Activated CD8-positive, alpha-beta memory T cell treated with anti-CD3 and anti-CD28 coated beads, Interleukin-2, amount 50 U/mL, for 24 hours (primary cell): ENCODE results near the gene CELF4.

ENCODE experiments used
- DNase-seq: peaks from one replicate; pipeline ENCODE4 v3.0.0-alpha.2; 2020; ENCODE audit errors: extremely low read depth

The CELF4 gene

DNA sequence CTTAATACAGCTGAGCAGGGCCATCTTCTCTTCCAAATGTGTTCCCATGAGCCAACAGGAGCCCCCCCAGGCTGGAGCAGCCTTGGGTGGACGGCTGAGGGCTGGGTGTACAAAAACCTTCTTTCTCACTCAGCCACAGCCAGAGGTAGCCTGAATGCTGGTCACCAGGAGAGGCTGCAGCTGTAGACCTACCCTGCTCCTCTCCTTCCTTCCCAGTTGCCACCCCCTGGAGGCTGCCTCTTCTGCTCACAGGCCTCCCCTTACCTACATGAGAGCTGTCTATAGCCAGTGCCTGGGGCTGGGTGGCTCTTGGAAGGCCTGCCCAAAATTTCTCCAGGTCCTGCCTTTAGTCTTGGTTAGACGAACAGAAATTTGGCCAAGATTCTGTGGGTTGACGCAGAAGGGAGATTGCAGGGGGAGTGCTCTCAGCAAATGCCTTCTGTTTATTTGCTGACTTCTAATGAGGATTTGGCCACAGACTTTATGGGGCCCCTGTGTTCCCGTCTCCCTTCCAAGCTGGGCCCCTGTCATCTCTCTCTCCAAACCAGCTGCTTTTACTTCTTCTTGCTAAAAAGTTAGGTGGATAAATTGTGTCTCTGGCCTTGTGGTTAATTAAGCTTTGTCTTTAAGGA, 18.3 kb downstream of the CELF4 start:
- no peak for DNase-seq

DNA sequence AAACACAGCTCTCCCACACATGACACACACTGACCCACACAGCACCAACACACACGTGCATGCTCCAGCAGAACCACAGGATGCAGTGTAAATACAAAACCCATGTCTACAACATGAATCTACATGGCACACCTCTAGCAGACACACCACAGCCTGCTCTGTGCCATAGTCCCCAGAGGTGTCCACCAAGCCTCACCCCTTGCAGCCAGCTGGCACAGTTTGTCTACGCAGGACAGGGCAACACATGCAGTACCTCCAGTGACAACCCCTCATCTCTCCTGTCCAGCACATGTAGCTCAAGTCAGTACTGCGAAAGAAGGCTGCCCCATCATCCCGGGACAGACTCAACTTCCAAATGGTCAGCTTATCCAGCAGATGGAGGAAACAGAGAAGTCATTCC, 18.9 kb downstream of the CELF4 start:
- DNase-seq: no peak

DNA sequence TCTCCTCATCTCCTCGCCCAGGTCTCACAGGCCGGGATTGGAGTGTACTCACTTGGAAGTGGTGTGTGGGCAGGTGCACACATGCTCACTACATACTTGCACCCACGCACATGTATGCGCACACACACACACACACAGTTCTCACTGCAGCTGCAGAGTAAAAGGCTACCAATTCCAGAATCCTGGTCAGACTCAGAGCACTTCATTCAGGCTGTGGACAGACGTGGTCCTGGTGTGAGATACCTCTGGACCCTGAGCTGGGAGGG, 19.4 kb downstream of the CELF4 start:
- no peak for DNase-seq

DNA sequence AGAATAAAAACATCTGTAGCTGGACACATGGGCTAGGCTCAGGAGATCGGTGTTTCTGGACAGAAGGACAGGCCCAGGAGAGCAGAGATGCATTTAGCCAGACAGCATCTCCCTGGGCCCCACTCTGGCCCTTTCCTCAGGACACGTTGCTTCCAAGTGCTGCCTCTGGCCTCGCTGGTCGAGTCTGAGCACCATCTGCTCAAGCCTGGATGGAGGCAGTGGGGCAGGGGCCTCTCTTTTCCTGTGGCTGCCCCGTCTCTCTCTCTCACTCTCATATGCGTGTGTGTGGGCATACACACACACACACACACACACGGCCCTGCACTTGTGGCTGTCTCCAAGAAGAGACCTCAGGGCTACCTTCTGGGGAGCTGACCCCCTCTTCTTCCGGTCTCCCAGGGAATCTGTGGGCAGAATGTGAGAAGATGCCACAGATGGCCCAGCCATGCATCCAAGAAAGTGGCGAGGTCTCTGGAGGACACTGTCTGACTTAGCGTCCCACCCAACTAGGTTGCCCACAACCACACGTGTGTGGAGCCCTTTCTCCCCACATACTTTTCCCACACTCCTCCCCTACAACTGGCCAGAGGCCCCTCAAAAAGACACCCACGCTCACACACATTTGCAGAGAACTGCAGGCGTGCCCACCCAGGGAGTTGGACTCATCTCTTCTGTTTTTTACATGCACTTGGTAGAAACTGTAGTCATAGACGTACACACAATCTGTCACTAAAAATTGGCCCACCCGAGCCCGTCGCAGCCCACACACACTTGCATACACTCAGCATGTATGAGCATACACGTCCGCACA, 19.9 kb downstream of the CELF4 start:
- no peak for DNase-seq

DNA sequence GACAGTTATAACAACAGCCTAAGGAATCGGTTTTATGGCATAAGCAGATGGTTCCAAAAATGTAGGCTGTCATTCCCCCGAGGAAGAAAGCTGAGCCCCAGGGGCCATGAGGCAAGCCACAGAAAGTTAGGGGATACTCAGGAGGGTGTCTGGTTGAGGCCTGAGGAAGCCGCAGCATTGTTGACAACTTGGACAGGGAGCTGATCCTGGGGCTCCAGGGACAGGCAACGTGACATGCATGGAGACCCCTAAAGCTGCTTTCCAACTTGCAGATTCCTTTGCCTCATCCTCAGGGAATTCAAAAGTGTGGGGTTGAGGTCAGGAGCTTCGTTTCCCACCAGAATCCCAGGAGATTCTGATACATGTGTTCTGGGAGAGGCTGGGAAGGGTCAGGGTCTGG, 20.9 kb downstream of the CELF4 start:
- no peak for DNase-seq

DNA sequence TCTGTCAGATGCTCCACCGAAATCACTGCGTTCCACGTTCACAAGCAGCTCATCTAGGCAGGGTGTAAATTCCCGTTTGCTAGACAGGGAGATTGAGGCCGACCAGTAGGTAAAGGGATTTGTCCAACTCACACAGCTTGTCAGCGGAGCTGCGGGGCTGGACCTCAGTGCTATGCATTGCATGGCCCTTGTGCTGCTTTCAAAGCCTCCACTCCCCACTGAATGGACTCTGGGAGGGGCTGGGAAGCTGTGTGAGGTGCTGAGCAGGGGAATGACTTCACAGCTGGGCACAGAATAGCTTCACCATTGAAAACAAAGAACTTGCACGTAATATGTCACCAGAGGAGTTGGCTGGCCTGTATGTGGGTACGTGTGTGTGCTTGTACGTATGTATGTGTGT, 21.4 kb downstream of the CELF4 start:
- DNase-seq: no peak

DNA sequence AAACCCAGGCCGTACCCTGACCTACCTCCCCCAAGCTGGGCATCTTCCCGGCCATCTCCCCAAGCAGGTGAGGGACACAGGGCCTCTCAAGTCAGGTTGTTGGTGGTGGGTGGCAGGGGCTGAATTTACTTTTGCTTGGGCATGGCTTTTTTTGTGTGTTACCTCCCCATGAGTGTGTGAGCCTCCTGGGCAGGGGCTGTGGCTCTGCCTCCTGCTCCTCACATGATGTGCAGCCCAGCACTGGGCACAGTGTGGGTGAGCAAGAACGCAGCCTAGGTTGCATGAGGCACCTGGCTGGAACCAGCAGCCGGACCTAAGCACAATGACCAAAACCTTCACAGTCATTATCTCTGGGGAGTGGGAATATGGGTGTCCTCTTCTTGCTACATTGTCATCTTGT, 22.3 kb downstream of the CELF4 start:
- DNase-seq: no peak

DNA sequence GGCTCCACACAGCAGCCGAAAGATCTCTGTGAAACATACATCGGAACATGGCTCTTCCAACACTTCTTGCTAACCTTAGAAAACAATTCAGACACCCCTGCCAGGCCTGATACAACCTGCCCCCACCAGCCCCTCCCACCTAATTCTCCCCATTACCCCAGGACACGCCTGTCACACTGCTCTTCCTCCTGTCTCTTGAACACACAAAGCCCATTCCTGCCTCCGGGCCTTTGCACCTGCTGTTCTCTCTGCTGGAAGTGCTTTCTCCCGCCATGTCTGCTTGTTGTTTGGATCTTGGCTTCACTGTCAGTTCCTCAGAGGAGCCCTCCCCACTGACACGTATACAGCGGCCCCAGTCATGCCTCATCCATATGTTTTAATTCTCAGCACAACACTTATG, 24.1 kb downstream of the CELF4 start:
- DNase-seq: no peak

DNA sequence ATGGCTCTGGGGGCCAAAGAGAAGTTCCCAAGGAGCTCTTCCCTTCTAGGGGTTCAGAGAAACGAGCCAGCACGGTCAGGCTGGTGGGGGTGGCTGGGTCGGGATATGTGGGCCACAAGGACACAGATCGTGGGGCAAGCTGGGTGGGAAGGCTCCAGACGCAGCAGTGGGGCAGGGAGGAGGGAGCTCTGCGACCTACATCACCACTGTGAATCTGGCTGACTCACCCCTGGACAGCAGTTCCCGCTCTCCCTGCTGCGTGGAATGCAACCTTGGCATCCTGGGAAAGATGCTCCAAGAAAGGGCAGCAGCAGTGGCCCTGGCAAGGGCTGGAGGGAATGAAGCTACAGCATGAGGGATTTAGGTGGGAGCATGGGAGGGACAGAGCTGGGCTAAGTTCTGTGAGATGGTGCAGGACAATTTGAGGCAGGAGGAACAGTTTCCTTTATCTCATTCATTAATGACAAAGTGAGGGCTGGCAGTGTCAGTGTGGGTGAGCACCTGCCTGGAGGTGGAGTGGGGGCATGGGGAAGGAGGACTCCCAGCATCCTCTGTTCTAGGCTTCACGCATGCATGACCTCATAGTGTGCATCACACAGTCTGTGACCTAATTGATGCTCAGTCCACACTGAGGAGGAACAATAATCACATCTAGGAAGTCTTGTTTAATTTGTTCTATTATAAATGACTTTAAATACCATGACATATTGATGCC, 25.0 kb downstream of the CELF4 start:
- no peak for DNase-seq

DNA sequence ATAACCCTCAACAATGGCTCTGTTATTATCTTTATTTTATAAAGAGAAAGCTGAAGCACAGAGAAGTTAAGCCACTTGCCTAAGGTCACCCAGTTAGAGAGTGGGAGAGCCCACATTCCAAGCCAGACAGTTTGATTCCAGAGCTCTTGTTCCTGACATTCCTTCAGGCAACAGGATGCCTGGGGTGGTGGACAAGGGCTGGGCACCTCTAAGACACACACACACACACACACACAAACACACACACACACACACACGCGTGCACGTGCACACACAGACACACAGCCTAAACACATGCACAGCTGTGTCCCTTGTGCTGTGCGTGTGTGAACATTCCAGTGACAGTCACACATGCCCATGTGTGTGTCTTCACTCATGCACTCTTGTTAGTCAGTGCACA, 26.4 kb downstream of the CELF4 start:
- no peak for DNase-seq

DNA sequence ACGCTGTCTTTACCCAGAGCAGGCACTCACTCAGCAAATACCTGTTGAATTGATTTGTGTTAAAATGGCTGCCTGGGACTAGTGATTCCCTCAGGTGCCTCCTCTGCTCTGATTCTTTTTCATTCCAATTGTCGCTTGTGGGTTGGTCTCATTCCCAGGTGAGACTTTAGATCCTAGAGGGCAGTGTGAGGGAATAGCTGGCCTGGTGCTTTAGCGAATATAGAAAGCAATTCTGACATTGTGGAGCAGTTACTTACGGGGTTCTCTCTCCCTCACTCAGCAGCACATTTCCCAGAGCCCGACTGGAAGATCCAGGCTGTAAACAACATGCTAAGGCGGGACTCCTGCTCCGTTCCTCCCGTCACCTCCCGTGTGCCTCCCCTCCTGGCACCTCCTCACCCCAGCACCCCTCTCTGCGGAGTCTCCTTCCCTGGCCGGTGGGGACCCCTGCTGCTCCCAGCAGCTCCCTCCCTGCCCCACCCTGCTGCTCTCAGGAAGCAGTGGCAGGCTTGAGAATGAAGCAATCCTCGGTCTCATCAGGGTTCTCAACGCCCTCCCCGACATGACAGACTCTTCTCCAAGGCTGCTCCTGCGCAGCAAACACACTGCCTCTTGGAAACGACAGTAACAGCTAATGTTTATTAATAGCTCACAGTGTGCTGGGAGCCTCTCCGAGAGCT, 26.9 kb downstream of the CELF4 start:
- no peak for DNase-seq

DNA sequence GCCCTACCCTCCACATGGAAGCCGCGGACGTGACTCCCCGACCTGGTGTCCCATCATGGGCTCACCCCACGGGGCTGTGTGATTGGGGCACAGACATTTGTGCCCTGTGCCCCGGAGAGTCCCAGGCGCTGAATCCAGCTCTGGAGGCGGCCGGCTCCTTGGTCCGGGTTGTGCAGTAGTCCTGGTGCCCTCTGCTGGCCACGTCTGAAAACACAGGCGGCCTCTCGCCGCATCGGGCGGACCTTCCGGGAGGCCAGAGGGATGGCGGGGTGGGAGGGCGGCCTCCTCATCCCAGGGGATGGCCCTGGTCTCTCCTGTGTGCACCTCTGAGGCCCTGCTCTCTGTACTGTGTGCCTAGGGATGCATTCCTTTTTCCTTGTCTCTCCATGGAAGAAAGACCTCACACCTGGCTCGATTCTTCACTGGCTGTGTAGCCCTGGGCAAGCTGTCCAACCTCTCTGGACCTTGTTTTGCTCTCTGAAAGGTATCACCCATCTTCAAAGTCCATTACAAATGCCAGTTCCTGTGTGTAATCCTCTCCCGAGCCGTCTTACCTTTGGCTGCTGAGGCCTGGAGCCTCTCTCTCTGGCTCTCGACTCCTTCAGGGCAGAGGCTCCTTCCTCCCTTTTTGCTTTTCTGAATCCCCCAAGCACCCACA, 27.6 kb downstream of the CELF4 start:
- peak; percentile 0 for DNase-seq

DNA sequence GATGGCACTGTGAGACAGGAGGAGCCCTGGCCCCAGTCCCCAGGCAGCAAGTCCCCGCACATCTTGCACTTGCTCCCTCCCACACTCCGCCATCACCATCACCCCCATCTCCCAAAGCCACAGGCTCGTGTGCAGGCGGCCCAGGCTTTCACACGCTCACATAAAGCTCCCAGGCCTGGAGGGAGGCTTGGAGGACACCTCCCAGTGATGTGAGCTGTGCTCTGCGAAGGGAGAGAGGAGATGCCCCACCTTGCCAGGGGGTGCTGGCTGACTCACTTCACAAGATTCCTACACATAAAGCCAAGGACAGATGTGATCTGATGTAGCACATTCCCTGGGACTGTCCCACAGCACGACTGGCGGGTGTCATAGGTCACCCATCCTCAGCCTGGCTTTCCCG, 28.9 kb downstream of the CELF4 start:
- no peak for DNase-seq

DNA sequence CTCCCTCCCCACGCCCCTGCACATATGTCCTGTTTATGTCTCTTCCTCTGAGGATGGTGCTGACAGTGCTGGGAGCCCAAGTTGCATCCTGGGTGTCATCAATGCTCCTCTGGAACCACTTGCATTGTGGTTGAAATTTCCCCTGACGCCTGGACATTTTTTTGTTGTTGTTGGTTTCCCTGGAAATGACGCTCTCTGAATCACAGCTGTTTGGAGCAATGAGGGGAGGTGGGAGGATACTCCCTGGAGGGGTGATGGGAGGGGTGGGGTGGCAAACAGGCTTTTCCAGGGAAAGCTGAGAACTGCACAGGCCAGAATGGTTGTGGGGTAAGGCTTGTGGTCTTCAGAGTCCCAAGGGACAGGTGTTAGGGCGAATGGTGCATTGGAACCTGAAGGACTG, 29.6 kb downstream of the CELF4 start:
- no peak for DNase-seq

DNA sequence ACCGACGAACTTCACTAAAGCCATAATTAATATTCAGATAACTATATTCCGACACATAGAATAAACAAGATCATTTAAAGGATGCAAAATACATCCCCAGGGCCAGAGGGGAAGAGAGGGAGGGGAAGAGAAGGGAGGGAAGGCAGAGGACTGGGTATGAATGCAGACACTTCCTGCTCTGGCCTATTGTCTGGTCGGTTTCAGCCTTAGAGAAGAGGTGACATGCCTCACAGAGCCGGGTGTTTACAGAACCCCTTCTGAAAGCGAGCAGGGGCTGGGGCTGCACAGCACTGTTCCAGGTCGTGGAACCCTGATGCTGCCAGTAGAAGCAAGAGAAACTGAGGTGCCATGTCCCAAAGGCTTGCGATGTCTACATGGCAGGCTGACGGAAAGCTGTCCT, 31.0 kb downstream of the CELF4 start:
- DNase-seq: no peak

DNA sequence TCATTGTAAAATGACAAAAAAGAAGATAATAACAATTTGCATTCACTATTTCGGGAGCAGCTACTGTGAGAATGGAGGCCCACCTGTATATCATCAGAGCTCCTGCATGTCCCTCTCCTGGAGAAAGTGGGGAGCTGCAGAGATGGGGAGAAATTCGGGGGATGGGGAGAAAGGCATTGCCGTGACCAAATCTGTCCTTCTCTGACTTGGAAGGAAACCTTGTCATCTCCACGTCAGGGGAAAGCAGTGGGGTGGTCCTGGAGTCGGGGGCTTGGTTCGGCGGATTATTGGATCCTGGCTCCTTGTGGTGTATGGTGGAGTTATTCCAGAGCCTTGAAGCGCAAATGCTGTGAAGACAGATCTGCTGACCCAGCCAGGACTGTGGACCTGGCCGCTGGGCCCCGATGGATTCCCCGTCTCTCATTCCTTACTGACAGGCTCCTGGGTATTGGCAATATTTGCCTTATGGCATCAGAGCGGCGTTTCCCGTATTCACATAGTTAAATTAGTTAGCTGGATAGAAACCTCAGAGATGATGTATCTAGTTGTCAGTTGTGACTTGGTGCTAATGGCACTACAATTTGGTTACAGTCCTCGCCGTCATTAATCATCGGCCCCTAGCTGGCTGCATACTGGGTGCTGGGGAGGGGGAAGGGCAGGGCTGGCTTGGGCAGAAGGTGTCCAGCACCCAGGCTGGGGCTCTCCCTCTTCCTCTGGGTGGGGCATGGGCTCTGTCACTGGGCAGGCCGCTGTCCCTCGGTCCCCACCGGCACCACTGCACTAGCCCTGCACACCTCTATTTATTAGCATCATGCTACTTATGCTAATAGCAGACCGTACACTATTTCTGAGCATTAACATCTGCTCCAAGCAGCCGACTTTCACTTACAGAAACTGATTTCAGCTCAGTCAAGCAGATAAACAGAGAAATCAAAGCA, 31.7 kb downstream of the CELF4 start:
- DNase-seq: no peak

DNA sequence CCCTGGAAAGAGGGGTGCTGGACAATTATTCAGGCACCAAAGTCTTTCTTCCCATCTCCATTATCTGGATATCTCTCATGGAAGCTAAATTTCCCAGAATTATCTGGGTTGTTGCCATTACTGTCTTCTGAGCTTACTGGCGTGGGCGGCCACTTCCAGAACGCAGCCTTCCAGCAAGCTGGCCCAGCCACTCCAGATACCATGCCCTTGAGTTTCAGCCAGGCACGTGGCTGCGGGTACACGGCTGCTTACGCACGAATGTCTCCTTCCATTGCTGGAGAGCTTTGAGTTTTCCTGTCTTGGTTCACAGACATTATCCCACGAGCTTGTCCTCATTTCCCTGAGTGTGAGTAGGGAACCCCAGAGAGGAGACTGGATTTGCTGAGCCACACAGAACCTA, 32.7 kb downstream of the CELF4 start:
- no peak for DNase-seq

DNA sequence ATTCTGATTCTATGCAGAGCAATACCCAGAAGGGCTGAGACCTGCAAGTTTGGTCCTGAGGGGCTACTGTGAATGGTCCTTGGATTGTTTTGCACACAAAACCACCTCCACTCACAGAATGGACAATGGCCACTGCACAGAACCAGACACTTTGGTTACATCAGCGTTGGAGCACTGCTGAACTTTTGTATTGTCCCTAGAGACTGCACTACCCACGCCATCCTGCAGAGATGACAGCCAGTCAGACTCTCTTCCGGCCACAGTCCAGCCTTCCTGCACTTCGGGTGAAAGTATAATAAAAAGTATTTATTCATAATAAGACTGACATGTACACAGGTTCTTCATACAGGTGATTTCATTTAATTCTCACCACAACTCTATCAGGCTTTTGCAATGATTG, 35.7 kb downstream of the CELF4 start:
- no peak for DNase-seq

DNA sequence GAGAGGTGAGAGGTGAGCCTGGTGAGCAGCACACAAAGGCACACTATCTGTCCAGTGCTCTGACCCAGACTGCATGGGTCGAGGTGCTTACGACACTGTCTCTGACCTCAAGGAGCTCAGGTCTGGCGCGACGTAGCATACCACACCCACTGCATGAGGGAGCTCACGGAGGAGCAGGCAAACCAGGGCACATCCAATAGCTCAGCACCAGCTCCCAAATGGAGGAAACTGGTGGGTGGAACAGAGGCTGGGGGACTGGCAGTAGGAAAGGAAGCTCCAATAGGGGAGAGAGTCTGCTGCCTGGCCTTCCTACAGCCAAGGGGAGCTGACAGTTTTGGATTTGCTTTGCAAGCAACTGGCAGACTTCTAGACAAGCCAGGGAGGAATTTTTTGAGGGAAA, 36.3 kb downstream of the CELF4 start:
- DNase-seq: no peak

DNA sequence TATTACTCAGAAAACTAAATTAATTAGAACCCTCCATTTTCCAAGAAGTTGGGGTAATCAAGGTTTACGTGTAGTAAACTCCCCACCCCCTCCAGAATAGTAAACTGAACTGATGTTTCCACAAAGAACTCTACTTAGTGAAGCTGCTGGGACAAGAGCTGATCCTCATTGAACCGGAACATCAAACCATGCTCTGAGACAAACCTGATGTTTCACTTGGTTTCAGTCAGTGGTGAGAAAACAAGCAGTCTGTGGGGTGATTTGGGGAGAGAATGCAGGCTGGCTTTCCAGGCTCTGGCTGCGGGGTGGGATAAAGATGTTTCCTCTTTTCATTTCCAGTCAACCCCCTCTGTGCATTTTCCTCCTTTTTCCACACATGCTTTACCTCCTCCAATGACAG, 38.2 kb downstream of the CELF4 start:
- DNase-seq: no peak

DNA sequence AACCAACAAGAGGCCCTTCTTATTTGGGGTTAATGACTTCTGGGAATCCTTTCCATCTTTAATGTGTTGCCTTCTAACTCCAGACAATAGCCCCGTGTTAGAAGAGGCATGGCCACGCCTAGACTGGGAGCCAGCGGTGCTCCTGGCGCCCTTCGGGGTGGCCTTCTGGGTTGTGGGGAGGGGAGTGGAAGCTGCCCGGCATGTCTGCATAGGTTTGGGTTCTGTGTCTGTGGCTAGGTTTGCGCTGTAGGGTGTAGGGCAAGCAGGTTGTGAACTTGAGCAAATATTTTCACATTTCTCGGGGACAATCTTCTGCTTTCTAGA, 40.4 kb downstream of the CELF4 start:
- DNase-seq: no peak
